ENCODE measurements around the gene TOR4A.
"Not testable (repeated sequence)": the region's sequence is repeated elsewhere in the genome, so short reads cannot be mapped to it uniquely, and the experiment has no call there.

TOR4A gene

DNA sequence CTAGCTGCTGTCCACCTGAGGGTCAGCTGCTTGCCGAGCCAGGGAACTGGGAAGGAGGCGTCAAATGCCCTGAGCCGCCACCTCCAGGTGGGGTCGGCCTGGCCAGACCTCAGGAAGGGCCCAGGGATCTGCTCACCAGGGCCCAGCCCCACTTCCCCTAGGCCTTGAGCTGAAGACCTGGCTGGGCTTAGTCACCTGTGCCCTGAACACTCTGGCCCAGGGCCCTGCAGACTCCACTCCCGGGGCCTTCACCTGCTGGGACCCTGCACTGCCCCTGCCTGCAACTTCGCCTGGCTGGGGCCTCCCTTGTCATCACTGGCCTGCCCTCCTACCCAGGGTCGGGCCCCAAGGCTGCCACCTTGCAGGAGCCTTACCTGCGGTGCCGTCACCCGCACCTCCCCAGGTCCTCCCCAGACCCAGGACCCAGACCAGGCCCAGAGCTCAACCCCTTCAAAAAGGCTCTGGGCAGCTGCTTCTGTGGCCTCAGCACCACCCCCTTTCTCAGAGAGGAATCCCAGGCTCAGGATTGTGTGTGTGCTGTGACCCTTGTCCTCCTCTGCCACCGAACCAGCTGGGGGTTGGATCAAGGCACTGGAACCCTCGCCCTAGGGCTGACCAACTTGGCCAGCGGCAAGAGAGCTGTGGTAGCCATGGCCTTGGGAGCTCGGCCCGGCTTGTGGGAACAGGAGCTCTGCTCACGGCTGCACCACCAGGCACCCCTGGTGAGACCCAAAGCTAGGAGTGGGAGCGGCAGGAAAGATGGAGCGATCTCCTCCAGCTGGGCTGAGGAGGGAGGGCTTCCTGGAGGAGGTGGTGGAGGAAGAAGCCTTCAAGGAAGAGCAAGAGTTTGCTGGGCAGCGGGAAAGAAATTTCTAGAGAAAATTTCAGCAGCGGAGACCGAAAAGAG, 23.6 kb upstream of the TOR4A start:
- DNase-seq, result no peak

DNA sequence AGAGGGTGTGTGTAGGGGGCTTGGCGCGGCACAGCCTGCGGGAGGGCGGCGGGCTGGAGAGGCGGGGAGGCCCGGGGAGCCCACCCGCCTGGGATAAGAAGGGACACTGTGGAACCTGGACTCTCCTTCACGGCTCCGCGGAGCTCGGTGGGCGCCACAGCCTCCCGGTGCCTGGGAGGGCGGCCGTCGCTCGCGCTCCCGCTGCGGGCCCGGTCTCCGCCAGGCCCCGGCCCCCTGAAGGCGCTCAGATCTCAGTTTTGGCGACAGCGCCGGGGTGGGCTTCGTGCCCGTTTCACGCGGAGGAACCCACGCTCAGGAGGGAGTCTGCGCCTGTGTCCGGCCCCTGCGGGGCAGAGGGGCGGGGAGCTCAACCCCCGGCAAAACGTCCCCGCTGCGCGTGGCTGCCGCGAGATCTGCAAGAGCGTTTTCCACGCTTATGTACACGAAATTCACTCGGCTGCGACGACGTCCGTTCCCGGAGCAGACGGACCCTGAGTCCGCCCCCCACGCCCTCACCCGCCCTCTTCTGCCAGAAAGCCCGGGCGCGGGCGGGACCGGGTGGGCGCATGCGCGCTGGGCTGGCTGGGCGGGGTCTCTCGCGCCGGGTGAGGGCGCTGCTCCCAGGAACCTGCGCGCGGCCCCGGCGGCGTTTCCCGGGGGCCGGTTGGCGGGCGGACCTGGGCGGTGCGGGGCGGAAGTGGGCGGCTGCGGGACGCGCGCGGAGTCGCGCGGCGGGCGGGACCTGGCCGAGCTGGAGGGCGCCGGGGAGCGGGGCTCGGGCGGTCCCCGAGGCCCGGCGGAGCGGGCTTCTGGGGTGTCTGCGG, 22.7 kb upstream of the TOR4A start, which contains the start of gene NELFB:
Gene NELFB, plus strand, starts transcription at position 704 of the 824 bp plus-strand sequence.
- peak; percentile 76 for DNase-seq

DNA sequence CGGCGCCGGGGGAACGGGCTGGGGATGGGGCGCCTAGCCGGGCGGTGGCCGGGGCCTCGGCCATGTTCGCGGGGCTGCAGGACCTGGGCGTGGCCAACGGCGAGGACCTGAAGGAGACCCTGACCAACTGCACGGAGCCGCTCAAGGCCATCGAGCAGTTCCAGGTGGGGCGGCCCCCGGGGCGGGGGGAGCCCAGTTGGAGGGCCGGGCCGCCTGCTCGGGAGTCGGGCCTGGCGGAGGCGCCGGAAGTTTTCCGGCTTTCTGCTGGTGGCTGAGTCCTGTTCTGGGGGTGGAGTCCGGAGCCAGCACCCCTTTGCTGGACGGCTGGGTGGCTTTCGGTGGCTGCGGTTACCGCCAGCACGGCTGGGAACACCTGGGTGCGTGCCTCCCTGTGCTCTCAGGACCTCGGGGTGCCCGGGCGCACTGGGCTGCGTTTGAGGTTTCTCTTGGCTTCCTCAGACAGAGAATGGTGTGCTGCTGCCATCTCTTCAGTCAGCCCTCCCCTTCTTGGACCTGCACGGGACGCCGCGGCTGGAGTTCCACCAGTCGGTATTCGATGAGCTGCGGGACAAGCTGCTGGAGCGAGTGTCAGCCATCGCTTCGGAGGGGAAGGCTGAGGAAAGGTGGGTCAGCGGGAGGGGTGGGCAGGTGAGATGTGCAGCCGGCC, 21.9 kb upstream of the TOR4A start:
- DNase-seq, result no peak

DNA sequence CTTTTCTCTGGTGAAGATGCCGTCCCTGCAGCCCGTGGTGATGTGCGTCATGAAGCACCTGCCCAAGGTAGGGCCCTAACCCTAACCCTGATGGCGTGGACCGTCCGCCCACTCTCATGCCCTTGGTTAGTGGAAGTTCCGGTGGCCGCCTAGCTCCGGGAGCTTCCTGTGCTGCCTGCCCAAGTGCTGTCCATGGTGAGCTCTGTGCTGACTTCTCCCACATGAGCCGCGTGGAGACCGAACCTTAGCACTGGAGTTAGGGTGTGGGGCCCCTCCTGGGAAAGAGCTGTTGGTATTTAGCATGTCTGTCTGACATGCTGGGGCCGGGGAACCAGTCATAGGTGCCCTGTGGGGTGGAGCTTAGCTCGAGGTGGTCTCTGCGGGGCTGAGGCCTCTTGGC, 21.2 kb upstream of the TOR4A start:
- no peak for DNase-seq

DNA sequence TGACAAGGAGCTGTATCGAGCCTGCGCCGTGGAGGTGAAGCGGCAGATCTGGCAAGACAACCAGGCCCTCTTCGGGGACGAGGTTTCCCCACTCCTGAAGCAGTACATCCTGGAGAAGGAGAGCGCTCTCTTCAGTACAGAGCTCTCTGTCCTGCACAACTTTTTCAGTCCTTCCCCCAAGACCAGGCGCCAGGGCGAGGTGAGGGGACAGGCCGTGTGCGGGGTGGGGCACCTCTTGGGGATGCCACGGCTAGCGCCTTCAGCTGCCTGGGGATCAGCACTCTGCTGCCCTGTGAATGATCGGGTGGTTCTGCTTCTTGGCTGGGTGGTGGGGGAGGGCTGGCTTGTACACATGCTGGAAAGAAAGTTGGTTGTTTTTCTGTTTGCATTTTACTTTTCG, 20.7 kb upstream of the TOR4A start:
- no peak for DNase-seq

DNA sequence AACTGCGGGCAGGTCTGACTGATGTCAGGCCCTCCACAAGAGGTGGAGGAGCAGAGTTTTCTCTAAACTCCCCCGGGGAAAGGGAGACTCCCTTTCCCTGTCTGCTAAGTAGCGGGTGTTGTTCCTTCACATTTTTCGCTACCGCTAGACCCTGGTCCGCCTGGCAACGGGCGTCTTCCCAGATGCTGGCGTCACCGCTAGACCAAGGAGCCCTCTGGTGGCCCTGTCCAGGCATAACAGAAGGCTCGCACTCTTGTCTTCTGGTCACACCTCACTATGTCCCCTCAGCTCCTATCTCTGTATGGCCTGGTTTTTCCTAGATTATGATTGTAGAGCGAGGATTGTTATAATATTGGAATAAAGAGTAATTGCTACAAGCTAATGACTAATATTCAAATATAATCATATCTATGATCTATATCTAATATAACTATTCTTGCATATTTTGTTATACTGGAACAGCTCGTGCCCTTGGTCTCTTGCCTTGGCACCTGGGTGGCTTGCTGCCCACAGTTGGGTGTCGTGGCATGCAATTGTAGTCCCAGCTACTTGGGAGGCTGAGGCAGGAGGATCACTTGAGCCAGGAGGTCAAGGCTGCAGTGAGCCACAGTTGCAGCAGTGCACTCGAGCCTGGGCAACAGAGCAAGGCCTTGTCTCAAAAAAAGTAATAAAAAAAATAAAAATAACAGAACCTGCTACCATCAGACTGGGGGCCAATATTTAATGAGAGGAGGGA, 15.2 kb upstream of the TOR4A start:
- not testable (repeated sequence) for DNase-seq

DNA sequence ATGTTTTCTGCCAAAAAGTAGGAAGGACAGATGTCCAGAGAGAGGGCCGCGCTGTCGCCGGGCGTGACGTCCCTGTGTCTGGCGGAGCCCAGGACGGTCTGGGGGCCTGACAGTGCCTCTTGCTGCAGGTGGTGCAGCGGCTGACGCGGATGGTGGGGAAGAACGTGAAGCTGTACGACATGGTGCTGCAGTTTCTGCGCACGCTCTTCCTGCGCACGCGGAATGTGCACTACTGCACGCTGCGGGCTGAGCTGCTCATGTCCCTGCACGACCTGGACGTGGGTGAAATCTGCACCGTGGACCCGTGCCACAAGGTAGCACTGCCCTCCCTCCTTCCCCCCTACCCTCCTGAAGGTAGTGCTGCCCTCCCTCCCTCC, 14.6 kb upstream of the TOR4A start:
- DNase-seq, result no peak

DNA sequence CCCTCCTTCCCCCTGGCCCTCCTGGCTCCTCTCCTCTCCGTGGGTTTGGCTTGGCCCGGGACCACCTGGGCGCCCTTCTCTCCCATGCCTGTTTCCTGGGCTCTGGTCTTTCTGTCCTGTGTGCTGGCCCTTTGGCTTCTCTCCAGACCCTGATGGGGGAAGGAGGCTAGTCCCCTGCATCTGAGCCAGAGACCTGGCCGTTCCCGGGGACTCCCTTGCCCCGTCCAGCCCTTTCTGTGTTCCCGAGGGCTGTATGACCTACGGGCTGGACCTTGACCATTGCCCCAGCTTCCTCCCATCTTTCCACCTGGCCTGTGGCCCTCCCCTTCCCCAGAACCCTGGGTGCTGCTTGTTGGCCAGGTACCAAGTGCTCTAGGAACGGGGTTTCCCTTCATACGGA, 14.0 kb upstream of the TOR4A start:
- DNase-seq, result no peak

DNA sequence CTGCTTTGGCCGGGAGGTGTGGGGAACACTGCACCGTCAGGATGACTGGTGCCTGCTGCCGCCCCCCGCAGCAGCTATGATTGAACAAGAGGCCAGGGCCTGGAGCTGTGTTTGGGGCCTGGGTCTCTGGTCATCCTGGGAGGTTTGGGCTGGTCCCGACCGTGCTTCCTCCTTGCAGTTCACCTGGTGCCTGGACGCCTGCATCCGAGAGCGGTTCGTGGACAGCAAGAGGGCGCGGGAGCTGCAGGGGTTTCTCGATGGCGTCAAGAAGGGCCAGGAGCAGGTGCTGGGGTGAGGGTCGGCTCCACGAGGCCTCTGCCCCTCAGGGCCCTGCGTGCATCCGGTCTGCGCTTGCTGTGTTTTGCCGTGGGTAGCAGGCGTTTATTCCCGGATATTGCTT, 13.5 kb upstream of the TOR4A start:
- no peak for DNase-seq

DNA sequence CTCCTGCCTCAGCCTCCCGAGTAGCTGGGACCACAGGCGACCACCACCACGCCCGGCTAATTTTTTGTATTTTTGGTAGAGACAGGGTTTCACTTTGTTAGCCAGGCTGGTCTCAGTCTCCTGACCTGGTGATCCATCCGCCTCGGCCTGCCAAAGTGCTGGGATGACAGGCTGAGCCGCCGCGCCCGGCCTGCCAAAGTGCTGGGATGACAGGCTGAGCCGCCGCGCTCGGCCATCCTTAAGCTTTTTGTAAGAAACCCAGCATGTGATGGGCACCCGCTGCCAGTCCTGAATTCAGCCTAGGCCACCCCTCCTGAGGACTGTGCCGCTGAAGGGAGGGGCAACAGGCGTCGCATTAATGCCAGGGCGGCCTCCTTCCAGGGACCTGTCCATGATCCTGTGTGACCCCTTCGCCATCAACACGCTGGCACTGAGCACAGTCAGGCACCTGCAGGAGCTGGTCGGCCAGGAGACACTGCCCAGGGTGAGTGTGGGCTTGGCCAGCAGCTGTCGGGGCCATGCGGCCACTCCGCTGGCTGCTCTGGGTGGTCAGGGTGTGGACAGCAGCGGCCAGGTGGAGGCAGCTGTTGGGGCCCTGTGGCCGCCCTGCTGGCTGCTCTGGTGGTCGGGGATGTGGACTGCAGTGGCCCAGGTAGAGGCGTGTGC, 11.9 kb upstream of the TOR4A start:
- DNase-seq, result no peak

DNA sequence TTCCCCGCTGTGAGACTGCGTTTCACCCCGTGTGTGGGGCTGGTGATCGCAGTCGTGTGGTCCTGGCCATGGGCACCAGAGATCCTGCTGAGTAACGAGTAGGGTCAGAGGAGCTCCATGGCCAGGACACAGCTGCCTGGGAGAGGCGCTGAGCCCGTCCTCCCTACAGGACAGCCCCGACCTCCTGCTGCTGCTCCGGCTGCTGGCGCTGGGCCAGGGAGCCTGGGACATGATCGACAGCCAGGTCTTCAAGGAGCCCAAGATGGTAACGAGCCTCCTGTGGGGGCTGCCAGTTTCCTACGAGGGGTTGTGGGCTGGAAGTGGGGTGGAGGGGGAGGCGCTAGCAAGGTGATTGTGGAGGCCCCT, 11.4 kb upstream of the TOR4A start:
- DNase-seq, result no peak

DNA sequence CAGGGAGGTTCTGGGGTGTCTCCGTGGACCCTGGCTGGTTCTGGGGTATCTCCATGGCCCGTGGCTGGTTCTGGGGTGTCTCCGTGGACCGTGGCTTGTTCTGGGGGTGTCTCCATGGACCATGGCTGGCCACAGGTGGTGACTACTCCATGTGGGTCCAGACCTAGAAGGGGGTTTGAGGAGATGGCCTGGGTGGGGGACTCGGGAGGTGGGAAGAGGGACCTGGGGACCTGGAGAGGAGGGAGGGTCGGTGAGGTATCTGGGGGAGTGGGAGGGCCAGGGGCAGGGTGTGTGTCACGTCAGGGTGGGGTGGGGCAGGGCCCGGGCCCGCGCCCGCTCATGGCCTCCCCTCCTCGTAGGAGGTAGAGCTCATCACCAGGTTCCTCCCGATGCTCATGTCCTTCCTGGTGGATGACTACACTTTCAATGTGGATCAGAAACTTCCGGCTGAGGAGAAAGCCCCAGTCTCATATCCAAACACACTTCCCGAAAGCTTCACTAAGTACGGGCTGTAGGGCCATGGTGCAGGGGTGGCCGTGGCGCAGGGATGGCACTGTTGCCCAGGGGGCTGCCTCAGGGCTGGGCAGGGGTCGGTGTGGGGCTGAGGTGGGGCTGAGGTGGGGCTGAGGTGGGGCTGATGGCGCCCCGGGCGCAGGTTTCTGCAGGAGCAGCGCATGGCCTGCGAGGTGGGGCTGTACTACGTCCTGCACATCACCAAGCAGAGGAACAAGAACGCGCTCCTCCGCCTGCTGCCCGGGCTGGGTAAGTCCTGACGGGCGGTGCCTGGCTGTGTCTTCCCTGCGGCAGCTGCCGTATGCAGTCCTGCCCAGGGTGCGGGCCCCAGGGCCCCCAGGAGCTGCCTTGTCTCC, 10.7 kb upstream of the TOR4A start:
- DNase-seq, result no peak

DNA sequence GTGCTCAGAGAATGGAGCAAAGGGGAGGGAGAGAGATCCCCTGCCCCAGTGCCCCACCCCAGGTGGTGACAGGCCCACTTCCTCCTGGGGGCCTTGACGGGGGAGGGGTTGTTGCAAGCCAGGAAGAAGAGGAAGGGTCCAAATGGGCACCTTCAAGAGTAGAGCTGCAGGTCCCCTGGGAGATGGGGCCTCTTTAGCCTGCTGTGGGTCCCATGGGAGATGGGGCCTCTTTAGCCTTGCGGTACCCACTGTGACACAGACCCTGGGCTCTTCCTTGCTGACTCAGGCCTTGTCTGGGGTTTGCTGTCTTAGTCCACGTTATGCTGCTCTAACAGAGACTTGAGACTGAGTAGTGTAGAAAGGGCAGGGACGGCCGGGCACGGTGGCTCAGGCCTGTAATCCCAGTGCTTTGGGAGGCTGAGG, 9.6 kb upstream of the TOR4A start:
- no peak for DNase-seq

DNA sequence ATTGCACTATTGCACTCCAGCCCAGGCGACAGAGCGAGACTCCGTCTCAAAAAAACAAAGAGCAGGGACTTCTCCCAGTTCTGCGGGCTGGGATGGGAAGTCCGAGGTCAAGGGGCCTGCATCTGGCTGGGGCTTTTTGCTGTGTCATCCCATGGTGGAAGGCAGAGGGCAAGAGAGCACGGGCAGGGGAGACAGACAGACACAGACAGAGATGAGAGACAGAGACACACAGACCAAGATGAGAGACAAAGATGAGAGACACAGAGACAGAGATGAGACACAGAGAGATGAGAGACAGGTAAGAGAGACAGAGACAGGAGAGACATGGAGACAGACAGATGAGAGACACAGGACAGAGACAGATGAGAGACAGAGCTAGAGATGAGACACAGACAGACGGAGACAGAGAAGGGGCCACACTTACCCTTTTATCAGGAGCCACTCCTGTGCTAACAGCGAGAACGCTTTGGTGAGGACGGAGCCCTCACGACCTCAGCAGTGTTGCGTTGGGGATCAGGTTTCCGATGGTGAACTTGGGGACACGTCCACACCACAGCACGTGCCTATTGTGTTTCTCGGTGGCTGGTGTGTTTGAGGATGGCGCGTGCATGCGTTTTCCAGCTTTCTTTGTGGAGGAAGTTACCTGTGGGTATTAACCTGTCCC, 8.9 kb upstream of the TOR4A start:
- DNase-seq, result no peak

DNA sequence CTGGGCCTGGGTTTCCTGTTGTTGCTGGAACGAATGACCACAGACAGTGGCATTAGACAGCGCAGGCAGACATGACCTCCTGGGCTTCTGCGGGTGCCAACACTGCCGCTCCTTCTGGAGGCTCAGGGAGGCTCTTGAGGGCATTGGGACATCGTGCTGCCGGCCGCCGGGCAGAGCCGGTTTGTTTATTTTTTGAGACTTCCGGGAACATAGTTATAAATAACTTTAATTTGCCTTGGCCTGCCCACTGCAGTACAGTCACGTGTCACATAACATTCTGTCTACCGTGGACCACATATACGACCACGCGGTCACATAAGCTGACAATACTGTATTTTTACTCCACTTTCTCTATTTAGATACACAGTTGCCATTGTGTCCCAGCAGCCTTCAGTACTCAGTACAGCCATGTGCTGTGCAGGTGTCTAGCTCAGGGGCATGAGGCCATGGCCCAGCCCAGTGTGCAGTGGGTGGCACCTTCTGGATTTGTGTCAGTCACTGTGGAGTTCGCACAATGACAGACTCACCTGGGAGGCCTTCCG, 8.2 kb upstream of the TOR4A start:
- DNase-seq, result peak; percentile 66

DNA sequence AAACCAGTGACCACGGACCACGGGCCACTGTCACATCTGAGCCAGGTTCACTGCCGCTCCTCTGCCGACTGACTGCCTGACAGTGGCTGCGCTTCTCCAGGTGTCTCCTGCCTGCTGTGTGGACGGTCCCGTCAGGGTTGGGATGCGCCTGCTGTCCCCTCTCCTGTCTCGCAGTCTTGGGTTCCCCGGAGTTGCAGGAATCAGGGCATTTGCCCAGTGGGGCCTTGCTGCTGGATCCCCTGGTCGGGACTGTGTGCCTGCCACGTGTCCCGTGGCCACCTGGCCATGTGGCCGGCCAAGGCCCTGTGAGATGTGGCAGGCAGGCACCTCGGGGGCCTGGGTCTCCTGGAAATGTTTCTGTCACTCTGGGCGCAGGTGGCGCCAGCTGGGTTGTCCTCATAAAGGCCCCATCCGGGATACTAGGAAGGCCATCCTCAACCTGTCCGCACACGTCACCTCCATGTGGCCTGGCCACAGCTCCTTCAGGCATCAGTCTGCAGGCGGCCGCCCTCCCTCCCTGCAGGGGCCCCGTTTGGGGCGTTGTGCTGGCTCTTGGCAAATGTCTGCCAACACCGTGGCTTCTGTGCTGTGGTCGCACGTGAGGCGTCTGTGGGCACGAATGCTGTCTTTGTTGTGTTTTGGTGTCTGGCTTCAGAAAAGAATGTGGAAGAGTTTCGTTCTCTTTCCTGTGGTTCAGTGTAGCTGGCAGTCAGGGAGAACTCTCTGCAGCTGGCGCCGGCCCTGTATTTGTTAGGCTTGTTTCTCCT, 6.4 kb upstream of the TOR4A start:
- DNase-seq, result no peak

DNA sequence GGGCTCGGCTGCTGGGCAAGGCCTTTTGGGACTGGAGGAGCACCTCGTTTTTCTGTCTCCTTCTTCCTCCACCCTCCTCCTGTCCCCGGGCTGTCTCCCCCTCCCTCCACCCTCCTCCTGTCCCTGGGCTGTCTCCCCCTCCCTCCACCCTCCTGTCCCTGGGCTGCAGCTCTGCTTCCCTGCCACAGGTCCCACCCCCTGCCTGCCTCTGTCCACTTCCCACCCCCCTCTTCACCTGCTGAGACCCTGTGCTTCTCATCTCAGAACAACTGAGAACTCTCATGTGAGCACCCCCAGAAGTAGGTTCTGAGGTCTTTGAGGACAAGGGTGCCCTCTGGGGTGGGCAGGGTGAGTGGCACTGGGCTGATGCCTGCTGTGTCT, 5.8 kb upstream of the TOR4A start:
- no peak for DNase-seq

DNA sequence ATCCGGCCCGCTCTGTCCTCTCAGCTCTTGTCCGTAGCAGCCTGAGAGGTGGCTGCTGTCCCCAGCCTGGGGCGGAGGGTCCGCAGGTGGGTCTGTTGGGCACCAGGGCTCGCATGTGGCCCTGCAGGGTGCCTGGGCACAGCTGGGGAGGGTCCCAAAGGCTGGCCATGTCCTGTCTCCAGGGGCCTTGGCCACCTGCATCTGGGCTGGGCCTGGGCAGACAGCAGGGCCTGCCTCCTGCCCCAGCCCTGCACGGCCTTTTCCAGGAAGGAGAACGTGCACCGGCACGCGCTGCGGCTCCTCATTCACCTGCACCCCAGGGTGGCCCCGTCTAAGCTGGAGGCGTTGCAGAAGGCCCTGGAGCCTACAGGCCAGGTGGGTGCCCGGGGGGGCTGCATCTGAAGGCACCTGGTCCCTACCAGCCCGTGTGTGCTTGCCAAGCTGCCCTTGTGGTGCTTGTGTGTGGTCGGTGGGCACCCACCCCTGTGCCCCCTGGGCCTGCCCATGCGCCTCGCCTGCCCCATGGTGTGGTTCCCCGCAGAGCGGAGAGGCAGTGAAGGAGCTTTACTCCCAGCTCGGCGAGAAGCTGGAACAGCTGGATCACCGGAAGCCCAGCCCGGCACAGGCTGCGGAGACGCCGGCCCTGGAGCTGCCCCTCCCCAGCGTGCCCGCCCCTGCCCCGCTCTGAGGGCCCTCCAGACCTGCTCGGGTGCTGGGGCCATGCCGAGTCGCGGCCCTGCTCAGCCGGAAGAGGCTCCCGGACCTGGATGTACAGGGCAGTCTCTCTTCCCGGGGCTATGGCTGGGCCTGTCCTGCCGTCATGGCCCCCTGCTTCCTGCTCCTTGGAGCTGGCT, 5.1 kb upstream of the TOR4A start:
- no peak for DNase-seq

DNA sequence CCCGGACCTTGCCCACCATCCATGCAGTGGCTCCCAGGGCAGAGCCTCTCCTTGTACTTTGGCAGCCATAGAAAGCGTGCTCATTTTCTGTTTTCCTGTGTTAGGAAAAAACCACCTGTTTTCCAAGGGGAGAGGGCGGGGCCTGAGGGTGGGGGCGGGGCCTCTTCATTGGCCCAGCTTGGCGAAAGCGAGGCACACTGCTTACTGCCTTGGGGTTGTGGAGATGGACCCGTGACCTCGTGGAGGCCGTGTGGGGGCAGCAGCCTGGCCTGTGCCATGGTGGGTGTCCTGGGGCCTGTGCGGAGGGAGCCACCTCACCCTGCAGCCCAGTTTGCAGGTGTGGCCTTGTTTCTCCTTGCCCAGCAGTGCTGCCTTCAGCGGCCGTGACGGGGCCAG, 4.4 kb upstream of the TOR4A start:
- no peak for DNase-seq
